Activated CD4-positive, alpha-beta T cell treated with anti-CD3 and anti-CD28 coated beads, Interleukin-2, amount 50 U/mL, for 1 hour (primary cell): ENCODE data around the gene SASH1.

Source experiments
- DNase-seq: peaks from one replicate; pipeline ENCODE4 v3.0.0-alpha.2; 2020

SASH1 gene

GRCh38 chr6:148463671-148464070, 121.0 kb downstream of the SASH1 start:
- DNase-seq: no peak

- DNase-seq: peak; percentile 44
Observed at GRCh38 chr6:148464319-148465010, 121.8 kb downstream of the SASH1 start.

GRCh38 chr6:148465011-148465335, 122.3 kb downstream of the SASH1 start:
- no peak for DNase-seq

GRCh38 chr6:148465670-148466069, 123.0 kb downstream of the SASH1 start:
- no peak for DNase-seq

- no peak for DNase-seq
Observed at GRCh38 chr6:148466158-148466557, 123.5 kb downstream of the SASH1 start.

GRCh38 chr6:148467926-148468325, 125.3 kb downstream of the SASH1 start:
- no peak for DNase-seq

- no peak for DNase-seq
Observed at GRCh38 chr6:148470156-148470555, 127.5 kb downstream of the SASH1 start.

- DNase-seq: no peak
Observed at GRCh38 chr6:148470606-148471465, 128.2 kb downstream of the SASH1 start.

GRCh38 chr6:148471624-148472159, 129.1 kb downstream of the SASH1 start:
- no peak for DNase-seq

GRCh38 chr6:148472171-148473105, 129.8 kb downstream of the SASH1 start:
- DNase-seq: no peak

- DNase-seq: no peak
Observed at GRCh38 chr6:148479497-148479896, 136.9 kb downstream of the SASH1 start.

- no peak for DNase-seq
Observed at GRCh38 chr6:148487461-148487860, 144.8 kb downstream of the SASH1 start.

GRCh38 chr6:148491638-148492251, 149.1 kb downstream of the SASH1 start:
- DNase-seq: no peak

GRCh38 chr6:148492654-148493290, 150.1 kb downstream of the SASH1 start:
- DNase-seq: no peak

GRCh38 chr6:148493424-148493823, 150.8 kb downstream of the SASH1 start:
- no peak for DNase-seq

- no peak for DNase-seq
Observed at GRCh38 chr6:148494226-148494625, 151.6 kb downstream of the SASH1 start.

GRCh38 chr6:148495029-148495428, 152.4 kb downstream of the SASH1 start:
- no peak for DNase-seq

GRCh38 chr6:148497257-148497656, 154.6 kb downstream of the SASH1 start:
- DNase-seq: no peak

- DNase-seq: no peak
Observed at GRCh38 chr6:148497717-148498116, 155.1 kb downstream of the SASH1 start.

GRCh38 chr6:148500402-148500801, 157.8 kb downstream of the SASH1 start:
- no peak for DNase-seq

- no peak for DNase-seq
Observed at GRCh38 chr6:148501178-148501590, 158.5 kb downstream of the SASH1 start.
